Measurements from ENCODE around the gene WDFY2. TPM values are rescaled to one million over a fixed set of nuclear protein-coding genes. Genes with fewer than 3 reads are reported as not detected.

Gene WDFY2
- total RNA-seq, 1 experiment from 2014 or later = 26.4 TPM

DNA sequence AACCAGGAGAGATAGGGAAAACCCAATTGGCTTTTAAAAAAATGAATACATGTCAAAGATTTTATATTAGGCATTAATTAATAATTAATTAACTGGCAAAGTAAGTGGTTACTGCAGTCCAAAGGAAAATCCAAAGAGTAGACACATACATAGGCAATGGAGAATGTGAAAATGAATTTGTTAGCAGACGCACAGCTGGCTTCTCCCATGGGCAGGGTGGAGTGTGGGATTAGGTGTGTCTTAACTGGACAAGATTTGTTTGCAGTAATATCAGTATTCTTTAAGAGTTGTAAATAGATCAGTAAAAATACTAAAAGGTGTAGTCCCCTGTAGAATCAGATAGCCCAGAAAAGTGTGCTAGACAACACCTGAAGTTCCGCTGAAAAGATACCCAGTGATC, 161.0 kb downstream of the WDFY2 start:
- no CpG with 5 or more reads among the region's 2 CpGs for WGBS (ENCODE audit: extremely low coverage, insufficient read length, low lambda C conversion rate)
- Histone ChIP-seq H2AFZ (ENCODE audit: low read length) (no peak overlapping the region), H3K27ac (ENCODE audit: insufficient read length, low read depth, low read length) (no peak overlapping the region), H2AK5ac (ENCODE audit: insufficient read length, low read length) (no peak overlapping the region), H3K18ac (ENCODE audit: insufficient read length, low read depth, low read length) (no peak overlapping the region), H3K23me2 (ENCODE audit: insufficient read length, low read depth, low read length, poor library complexity, severe bottlenecking) (no peaks in the 10 kb centered on the region), H3K4me2 (ENCODE audit: insufficient read depth, insufficient read length, low read length) (no peak overlapping the region), H2BK12ac (ENCODE audit: insufficient read length, low read depth, low read length) (no peak overlapping the region), H4K91ac (ENCODE audit: insufficient read length, low read depth, low read length) (no peak overlapping the region), H3K4me1 (ENCODE audit: insufficient read depth, low read length) (no peaks in the 10 kb centered on the region), H4K8ac (replicated peaks; ENCODE audit: insufficient read length, low read depth, low read length) (no peak overlapping the region), H3K79me2 (ENCODE audit: insufficient read depth, low read length) (no peaks in the 10 kb centered on the region), H4K20me1 (ENCODE audit: control insufficient read depth, insufficient read depth, insufficient read length) (no peaks in the 10 kb centered on the region), H3K23ac (ENCODE audit: insufficient read length, low read depth, low read length) (no peak overlapping the region), H3K79me1 (ENCODE audit: insufficient read depth, low read depth, low read length, poor library complexity, severe bottlenecking) (no peaks in the 10 kb centered on the region), H3K4ac (ENCODE audit: low read depth, low read length) (no peak overlapping the region), H3K9me3 (ENCODE audit: control insufficient read depth, low read depth, low read length) (peaks cover 8% of the 10 kb centered on the region), H2BK120ac (ENCODE audit: low read depth, low read length, poor library complexity, severe bottlenecking) (no peak overlapping the region), H2BK15ac (ENCODE audit: low read depth, low read length) (no peak overlapping the region), H3K56ac (ENCODE audit: insufficient read length, low read depth, low read length) (no peak overlapping the region), H3T11ph (ENCODE audit: low read length) (no peak overlapping the region), H3K27me3 (ENCODE audit: insufficient read depth, low read length) (no peaks in the 10 kb centered on the region), H4K5ac (ENCODE audit: insufficient read length, low read depth, low read length) (no peak overlapping the region), H2BK20ac (ENCODE audit: low read depth, low read length, poor library complexity, severe bottlenecking) (no peak overlapping the region), H3K14ac (ENCODE audit: insufficient read depth, low read length) (no peak overlapping the region), H3K9ac (ENCODE audit: extremely low read depth, insufficient read length, low read length) (no peak overlapping the region), H2BK5ac (ENCODE audit: insufficient read length, low read length) (no peak overlapping the region)
- peaks cover 32 to 48% (median 38%) of the 10 kb centered on the region in 3 experiments for H3K36me3 Mint-ChIP-seq (ENCODE audit: insufficient read depth in 1 of 3, low read depth in 3 of 3)
- no peak for TF ChIP-seq CTCF (conservative IDR thresholded peaks at IDR 0.05)
- H3K27me3 Mint-ChIP-seq (ENCODE audit: low read depth) = no peaks in the 10 kb centered on the region
- no peak for DNase-seq
- no peak overlapping the region for H3K4me3 Mint-ChIP-seq
- H3K9me3 Mint-ChIP-seq = peaks cover 17 to 19% of the 10 kb centered on the region in 2 experiments; a peak in 4 of 5 replicates
- H3K27ac Mint-ChIP-seq = no peak overlapping the region
- no peaks in the 10 kb centered on the region for H3K4me1 Mint-ChIP-seq
